IMR-90 (cell line): ENCODE results near the gene C20orf144. TPM values are rescaled to one million over a fixed set of nuclear protein-coding genes. Genes with fewer than 3 reads are reported as not detected.

Source experiments
- ATAC-seq: fragments of 200-7000 bp; cut with Tn5 transposase; 2 replicates; pipeline ENCODE4 v1.9.1; 2020; ENCODE audit warnings: low read depth, mild to moderate bottlenecking, moderate library complexity
- BruUV-seq: library from RNA; stranded (reverse); fragments of 400-500 nt; replicated peaks from 2 replicates; lab custom pipeline; 2021; lab: Mats Ljungman, UMichigan
- CTCF ChIA-PET: fragments of 300-600 bp; formaldehyde crosslinking; extraction: SDS; loops from one replicate; lab custom pipeline; 2021; ENCODE audit warnings: antibody characterized with exemption; lab: Yijun Ruan, JAX
- POLR2A ChIA-PET: fragments of 300-600 bp; sonication (Branson Sonifier 250); formaldehyde crosslinking; loops from one replicate; lab custom pipeline; 2022; ENCODE audit warnings: antibody characterized with exemption; ENCODE audit not compliant: unreplicated experiment; lab: Charles Lee
- DNase-seq: peaks from one replicate; pipeline ENCODE4 v3.0.0; 2013
- H2AFZ ChIP-seq: replicated peaks from 2 replicates; pipeline ENCODE3; 2013; ENCODE audit warnings: low read length, mild to moderate bottlenecking; ENCODE audit not compliant: poor library complexity
- H2AK5ac ChIP-seq: 2 replicates; pipeline ENCODE4 v1.6.1; 2013; ENCODE audit warnings: low read depth, low read length, inconsistent platforms
- H2AK9ac ChIP-seq: replicated peaks from 2 replicates; pipeline ENCODE3; 2013; ENCODE audit warnings: mild to moderate bottlenecking, low read depth, low read length, moderate library complexity; ENCODE audit not compliant: poor library complexity
- H2BK120ac ChIP-seq: 2 replicates; pipeline ENCODE4 v1.6.1; 2013; ENCODE audit warnings: low read depth, low read length, inconsistent platforms
- H2BK15ac ChIP-seq: 3 replicates; pipeline ENCODE4 v1.6.1; 2013; ENCODE audit warnings: low read depth, low read length, inconsistent platforms
- H2BK20ac ChIP-seq: 2 replicates; pipeline ENCODE4 v1.6.1; 2013; ENCODE audit warnings: low read depth, mild to moderate bottlenecking, inconsistent platforms, low read length, moderate library complexity
- H2BK5ac ChIP-seq: 2 replicates; pipeline ENCODE4 v1.6.1; 2013; ENCODE audit warnings: mild to moderate bottlenecking, low read depth, low read length, inconsistent platforms; ENCODE audit not compliant: poor library complexity, severe bottlenecking
- H3K14ac ChIP-seq: replicated peaks from 2 replicates; pipeline ENCODE4 v1.6.1; 2013; ENCODE audit warnings: low read depth, low read length, inconsistent platforms
- H3K18ac ChIP-seq: 2 replicates; pipeline ENCODE4 v1.6.1; 2013; ENCODE audit warnings: low read depth, low read length, control low read depth
- H3K23ac ChIP-seq: 2 replicates; pipeline ENCODE4 v1.6.1; 2013; ENCODE audit warnings: low read depth, low read length, inconsistent platforms
- H3K27ac ChIP-seq: 2 replicates; pipeline ENCODE4 v1.5.1; 2013; ENCODE audit warnings: mild to moderate bottlenecking, control low read depth, low read length; ENCODE audit not compliant: insufficient read depth
- H3K27me3 ChIP-seq: 2 replicates; pipeline ENCODE4 v1.6.1; 2013; ENCODE audit warnings: low read length; ENCODE audit not compliant: control insufficient read depth, insufficient read depth
- H3K36me3 ChIP-seq: 2 replicates; pipeline ENCODE4 v1.6.1; 2013; ENCODE audit warnings: low read length, mixed read lengths; ENCODE audit not compliant: control insufficient read depth, insufficient read depth
- H3K4ac ChIP-seq: 2 replicates; pipeline ENCODE4 v1.6.1; 2013; ENCODE audit warnings: low read depth, low read length, inconsistent platforms
- H3K4me1 ChIP-seq: 2 replicates; pipeline ENCODE4 v1.6.1; 2013; ENCODE audit warnings: low read length, mixed read lengths; ENCODE audit not compliant: control insufficient read depth, insufficient read depth
- H3K4me2 ChIP-seq: 2 replicates; pipeline ENCODE4 v1.6.1; 2013; ENCODE audit warnings: low read depth, mild to moderate bottlenecking, control low read depth, low read length, moderate library complexity
- H3K4me3 ChIP-seq: 2 replicates; pipeline ENCODE4 v1.5.1; 2013; ENCODE audit warnings: low read depth, mild to moderate bottlenecking, control low read depth, low read length, moderate library complexity; ENCODE audit not compliant: insufficient read depth
- H3K56ac ChIP-seq: 2 replicates; pipeline ENCODE4 v1.6.1; 2013; ENCODE audit warnings: low read length, inconsistent platforms; ENCODE audit not compliant: insufficient read depth; ENCODE audit errors: extremely low read depth
- H3K79me1 ChIP-seq, 2 experiments: 2 replicates each; pipeline ENCODE4 v1.6.1; 2013; ENCODE audit warnings: low read length in 2 of 2, inconsistent platforms in 1 of 2, low read depth in 1 of 2
- H3K9ac ChIP-seq: 2 replicates; pipeline ENCODE4 v1.6.1; 2013; ENCODE audit warnings: low read depth, low read length, control low read depth
- H3K9me1 ChIP-seq: 2 replicates; pipeline ENCODE4 v1.6.1; 2013; ENCODE audit warnings: low read length, inconsistent platforms; ENCODE audit not compliant: insufficient read depth
- H3K9me3 ChIP-seq: 2 replicates; pipeline ENCODE4 v1.6.1; 2013; ENCODE audit warnings: low read length; ENCODE audit not compliant: control insufficient read depth, insufficient read depth
- H4K20me1 ChIP-seq: 2 replicates; pipeline ENCODE4 v1.6.1; 2013; ENCODE audit warnings: low read length, inconsistent platforms; ENCODE audit not compliant: insufficient read depth
- H4K5ac ChIP-seq: 2 replicates; pipeline ENCODE4 v1.6.1; 2013; ENCODE audit warnings: mild to moderate bottlenecking, low read depth, low read length, control low read depth
- H4K8ac ChIP-seq, 2 experiments: 2 replicates each; pipeline ENCODE4 v1.6.1; 2013; ENCODE audit warnings: low read depth in 2 of 2, low read length in 2 of 2, control low read depth in 1 of 2, inconsistent platforms in 1 of 2
- H4K91ac ChIP-seq: 2 replicates; pipeline ENCODE4 v1.6.1; 2013; ENCODE audit warnings: low read depth, low read length, inconsistent platforms; ENCODE audit not compliant: insufficient read depth
- BHLHE40 ChIP-seq: fragments of 150-350 bp; IDR thresholded peaks from 2 replicates; pipeline ENCODE4 v1.6.1; 2016; ENCODE audit warnings: mild to moderate bottlenecking, low read depth, low read length
- CEBPB ChIP-seq: IDR thresholded peaks from 2 replicates; pipeline ENCODE4 v1.6.1; 2012; ENCODE audit warnings: low read depth, low read length, improper control_type of control experiment
- MXI1 ChIP-seq: IDR thresholded peaks from 2 replicates; pipeline ENCODE4 v1.6.1; 2012; ENCODE audit warnings: low read depth, mild to moderate bottlenecking, low read length, moderate library complexity, borderline replicate concordance
- POLR2A ChIP-seq: IDR thresholded peaks from 2 replicates; pipeline ENCODE4 v1.6.1; 2012; ENCODE audit warnings: mild to moderate bottlenecking, low read depth, low read length
- RAD21 ChIP-seq: IDR thresholded peaks from 2 replicates; pipeline ENCODE4 v1.6.1; 2012; ENCODE audit warnings: low read length, improper control_type of control experiment
- SMC3 ChIP-seq: fragments of 150-350 bp; IDR thresholded peaks from 2 replicates; pipeline ENCODE4 v1.6.1; 2016; ENCODE audit warnings: low read depth, mild to moderate bottlenecking, antibody characterized with exemption, low read length, moderate library complexity
- WGBS, 2 experiments: methylation state at CpG; one replicate each; pipeline versions ENCODE4 v1.1.5 to v1.1.7; 2013; ENCODE audit warnings: missing lambda C conversion rate in 2 of 2; ENCODE audit not compliant: insufficient read length in 1 of 2; ENCODE audit errors: extremely low coverage in 2 of 2; 5-methylcytosine and 5-hydroxymethylcytosine counted together
- dilution Hi-C: fragments of 300-500 bp; cut with HindIII; formaldehyde crosslinking; loops from one replicate; pipeline ENCODE4 v1.14.3; 2018; ENCODE audit warnings: low sequenced_read_pairs; ENCODE audit not compliant: unreplicated experiment
- in situ Hi-C: fragments of 300-500 bp; cut with MboI; formaldehyde crosslinking; loops from 3 replicates; pipeline ENCODE4 v1.14.3; 2019; ENCODE audit warnings: low sequenced_read_pairs, inconsistent platforms, mixed read lengths
- intact Hi-C: fragments of 100-400 bp; cut with micrococcal nuclease; formaldehyde crosslinking; loops from 2 replicates; pipeline ENCODE4 v1.10.0; 2022
- polyA plus RNA-seq, 3 experiments: library from polyadenylated mRNA; depleted of rRNA; stranded (reverse); fragments of >200 nt; gene quantifications; 2 replicates each; pipeline ENCODE4 v1.2.3, GENCODE V29; 2012; ENCODE audit warnings: low replicate concordance in 1 of 3
- total RNA-seq: library from RNA; depleted of rRNA; stranded (reverse); fragments of >200 nt; gene quantifications from 2 replicates; pipeline ENCODE4 v1.2.3, GENCODE V29; 2012
- TF ChIP-seq, protein P1 (sequence below): conservative IDR thresholded peaks from 2 replicates; pipeline ENCODE4 v1.5.1; 2012; ENCODE audit warnings: mild to moderate bottlenecking, low read depth, low read length, improper control_type of control experiment
- TF ChIP-seq, protein P2 (sequence below): fragments of 150-350 bp; IDR thresholded peaks from 2 replicates; pipeline ENCODE4 v1.6.1; 2017; ENCODE audit warnings: mild to moderate bottlenecking, antibody characterized with exemption, low read length, low read depth

Gene C20orf144
- total and polyA plus RNA-seq, 2 of the 4 experiments (the other 2 are of a cell fraction), result under 0.01 to 0.19 TPM

DNA sequence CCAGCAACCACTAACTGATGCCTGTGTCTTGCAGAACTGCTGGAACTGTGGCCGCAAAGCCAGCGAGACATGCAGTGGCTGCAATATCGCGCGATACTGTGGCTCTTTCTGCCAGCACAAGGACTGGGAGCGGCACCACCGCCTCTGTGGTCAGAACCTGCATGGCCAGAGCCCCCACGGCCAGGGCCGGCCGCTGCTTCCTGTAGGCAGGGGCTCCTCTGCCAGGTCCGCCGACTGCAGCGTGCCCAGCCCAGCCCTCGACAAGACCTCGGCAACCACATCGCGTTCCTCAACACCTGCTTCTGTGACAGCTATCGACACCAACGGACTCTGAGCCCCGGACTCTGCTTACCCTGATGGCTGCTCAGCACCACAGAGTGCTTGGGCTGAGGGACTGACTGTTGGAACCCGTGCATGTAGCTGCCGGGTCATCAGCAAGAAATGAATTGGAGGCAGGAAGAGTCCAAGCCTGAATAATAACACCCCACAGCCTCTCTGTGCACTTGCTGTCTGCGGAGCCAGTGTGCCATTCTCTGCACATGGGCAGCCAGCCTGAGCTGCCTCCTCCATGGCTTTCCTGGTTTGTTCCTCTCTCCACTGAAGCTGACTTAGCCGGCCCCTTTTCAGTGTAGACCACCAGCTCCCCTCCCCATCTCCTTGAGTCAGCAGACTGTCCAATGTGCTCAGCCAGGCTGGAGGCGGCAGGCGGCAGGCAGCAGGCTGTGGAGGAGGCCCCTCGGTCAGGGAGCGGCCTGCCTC lies 17.6 kb upstream of the C20orf144 start:
- Histone ChIP-seq H3K9me1 (peaks cover 13% of the 10 kb centered on the region; the same call in 1 of the 2 replicates), H3K4me1 (0 out of 2 replicates have a peak, but pooled peaks cover 2% of the 10 kb centered on the region), H4K8ac (no peak overlapping the region), H3K36me3 (peaks cover 37% of the 10 kb centered on the region), H3K27ac (no peak overlapping the region), H3K9me3 (no peaks in the 10 kb centered on the region), H3K9ac (no peak overlapping the region), H3K23ac (no peak overlapping the region), H3K14ac (no peak overlapping the region), H2BK120ac (no peak overlapping the region), H2BK15ac (no peak overlapping the region), H4K91ac (no peak overlapping the region), H4K20me1 (peaks cover 9% of the 10 kb centered on the region; the same call in 1 of the 2 replicates), H2AFZ (no peak overlapping the region), H2AK9ac (no peak overlapping the region), H2BK20ac (no peak overlapping the region), H3K18ac (no peak overlapping the region), H3K4me2 (no peak overlapping the region), H3K79me1 (no peaks in the 10 kb centered on the region; a peak in 1 of 4 replicates), H4K5ac (no peak overlapping the region), H3K27me3 (no peaks in the 10 kb centered on the region), H2AK5ac (no peak overlapping the region), H2BK5ac (no peak overlapping the region), H3K56ac (no peak overlapping the region), H3K4me3 (no peak overlapping the region), H3K4ac (no peak overlapping the region)
- TF ChIP-seq, protein P1, sequence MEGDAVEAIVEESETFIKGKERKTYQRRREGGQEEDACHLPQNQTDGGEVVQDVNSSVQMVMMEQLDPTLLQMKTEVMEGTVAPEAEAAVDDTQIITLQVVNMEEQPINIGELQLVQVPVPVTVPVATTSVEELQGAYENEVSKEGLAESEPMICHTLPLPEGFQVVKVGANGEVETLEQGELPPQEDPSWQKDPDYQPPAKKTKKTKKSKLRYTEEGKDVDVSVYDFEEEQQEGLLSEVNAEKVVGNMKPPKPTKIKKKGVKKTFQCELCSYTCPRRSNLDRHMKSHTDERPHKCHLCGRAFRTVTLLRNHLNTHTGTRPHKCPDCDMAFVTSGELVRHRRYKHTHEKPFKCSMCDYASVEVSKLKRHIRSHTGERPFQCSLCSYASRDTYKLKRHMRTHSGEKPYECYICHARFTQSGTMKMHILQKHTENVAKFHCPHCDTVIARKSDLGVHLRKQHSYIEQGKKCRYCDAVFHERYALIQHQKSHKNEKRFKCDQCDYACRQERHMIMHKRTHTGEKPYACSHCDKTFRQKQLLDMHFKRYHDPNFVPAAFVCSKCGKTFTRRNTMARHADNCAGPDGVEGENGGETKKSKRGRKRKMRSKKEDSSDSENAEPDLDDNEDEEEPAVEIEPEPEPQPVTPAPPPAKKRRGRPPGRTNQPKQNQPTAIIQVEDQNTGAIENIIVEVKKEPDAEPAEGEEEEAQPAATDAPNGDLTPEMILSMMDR, result no peak
- no peak for TF ChIP-seq SMC3
- TF ChIP-seq RAD21, result no peak
- no peak for TF ChIP-seq CEBPB
- TF ChIP-seq BHLHE40, result no peak
- TF ChIP-seq MXI1, result no peak
- TF ChIP-seq POLR2A, result no peak
- TF ChIP-seq, protein P2, sequence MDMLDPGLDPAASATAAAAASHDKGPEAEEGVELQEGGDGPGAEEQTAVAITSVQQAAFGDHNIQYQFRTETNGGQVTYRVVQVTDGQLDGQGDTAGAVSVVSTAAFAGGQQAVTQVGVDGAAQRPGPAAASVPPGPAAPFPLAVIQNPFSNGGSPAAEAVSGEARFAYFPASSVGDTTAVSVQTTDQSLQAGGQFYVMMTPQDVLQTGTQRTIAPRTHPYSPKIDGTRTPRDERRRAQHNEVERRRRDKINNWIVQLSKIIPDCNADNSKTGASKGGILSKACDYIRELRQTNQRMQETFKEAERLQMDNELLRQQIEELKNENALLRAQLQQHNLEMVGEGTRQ, result no peak
- intact Hi-C loops, result no loop called here
- ChIA-PET POLR2A (no interaction called here), CTCF (no interaction called here)
- dilution Hi-C loops, result no loop called here
- in situ Hi-C loops, result no loop called here
- no TSS peak for BruUV-seq
- ATAC-seq (no peak), DNase-seq (no peak)
- 95% methylated on average over 10 of the region's 28 CpGs; no CpG with 5 or more reads in 1 of the 2 experiments for WGBS, 2 experiments
